ENCODE measurements around the gene AP3S2.

- TF ChIP-seq SP1 (CRISPR knock-in tag; conservative IDR thresholded peaks at IDR 0.05) (no peak), ATF3 (CRISPR knock-in tag; conservative IDR thresholded peaks at IDR 0.05) (no peak), CTCF (IDR thresholded peaks at IDR 0.05) (no peak), CREM (CRISPR knock-in tag; IDR thresholded peaks at IDR 0.05) (no peak), ELF4 (CRISPR knock-in tag; IDR thresholded peaks at IDR 0.05; ENCODE audit: low read depth) (no peak), CBFB (CRISPR knock-in tag; IDR thresholded peaks at IDR 0.05; ENCODE audit: low read depth) (no peak), E2F1 (CRISPR knock-in tag; IDR thresholded peaks at IDR 0.05) (no peak), FOXJ3 (CRISPR knock-in tag; IDR thresholded peaks at IDR 0.05; ENCODE audit: borderline replicate concordance) (no peak), ETV6 (CRISPR knock-in tag; IDR thresholded peaks at IDR 0.05) (no peak), TCF7 (CRISPR knock-in tag; IDR thresholded peaks at IDR 0.05; ENCODE audit: low read depth) (no peak), NFATC4 (CRISPR knock-in tag; IDR thresholded peaks at IDR 0.05) (no peak)
- TF ChIP-seq, protein P1, sequence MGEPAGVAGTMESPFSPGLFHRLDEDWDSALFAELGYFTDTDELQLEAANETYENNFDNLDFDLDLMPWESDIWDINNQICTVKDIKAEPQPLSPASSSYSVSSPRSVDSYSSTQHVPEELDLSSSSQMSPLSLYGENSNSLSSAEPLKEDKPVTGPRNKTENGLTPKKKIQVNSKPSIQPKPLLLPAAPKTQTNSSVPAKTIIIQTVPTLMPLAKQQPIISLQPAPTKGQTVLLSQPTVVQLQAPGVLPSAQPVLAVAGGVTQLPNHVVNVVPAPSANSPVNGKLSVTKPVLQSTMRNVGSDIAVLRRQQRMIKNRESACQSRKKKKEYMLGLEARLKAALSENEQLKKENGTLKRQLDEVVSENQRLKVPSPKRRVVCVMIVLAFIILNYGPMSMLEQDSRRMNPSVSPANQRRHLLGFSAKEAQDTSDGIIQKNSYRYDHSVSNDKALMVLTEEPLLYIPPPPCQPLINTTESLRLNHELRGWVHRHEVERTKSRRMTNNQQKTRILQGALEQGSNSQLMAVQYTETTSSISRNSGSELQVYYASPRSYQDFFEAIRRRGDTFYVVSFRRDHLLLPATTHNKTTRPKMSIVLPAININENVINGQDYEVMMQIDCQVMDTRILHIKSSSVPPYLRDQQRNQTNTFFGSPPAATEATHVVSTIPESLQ (CRISPR knock-in tag; IDR thresholded peaks at IDR 0.05), result no peak
- TF ChIP-seq, protein P2, sequence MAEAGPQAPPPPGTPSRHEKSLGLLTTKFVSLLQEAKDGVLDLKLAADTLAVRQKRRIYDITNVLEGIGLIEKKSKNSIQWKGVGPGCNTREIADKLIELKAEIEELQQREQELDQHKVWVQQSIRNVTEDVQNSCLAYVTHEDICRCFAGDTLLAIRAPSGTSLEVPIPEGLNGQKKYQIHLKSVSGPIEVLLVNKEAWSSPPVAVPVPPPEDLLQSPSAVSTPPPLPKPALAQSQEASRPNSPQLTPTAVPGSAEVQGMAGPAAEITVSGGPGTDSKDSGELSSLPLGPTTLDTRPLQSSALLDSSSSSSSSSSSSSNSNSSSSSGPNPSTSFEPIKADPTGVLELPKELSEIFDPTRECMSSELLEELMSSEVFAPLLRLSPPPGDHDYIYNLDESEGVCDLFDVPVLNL (CRISPR knock-in tag; IDR thresholded peaks at IDR 0.05; ENCODE audit: borderline replicate concordance, low read depth), result no peak
Observed at GRCh38 chr15:89794627-89795241, 99.1 kb downstream of the AP3S2 start.
